Smooth muscle cell of the brain vasculature (primary cell): Measurements from ENCODE around the gene PKP4.
A peak's percentile ranks its signal among the peaks of the same experiment; 100 is the strongest.
"Not testable (repeated sequence)": the region's sequence is repeated elsewhere in the genome, so short reads cannot be mapped to it uniquely, and the experiment has no call there.

ENCODE experiments used
- DNase-seq: peaks from one replicate; pipeline ENCODE4 v3.0.0-alpha.2; 2012; ENCODE audit warnings: low read depth, low spot score

The PKP4 gene

GRCh38 chr2:158464426-158465281 lies 7.9 kb downstream of the PKP4 start:
- no peak for DNase-seq

GRCh38 chr2:158467248-158467647 lies 10.5 kb downstream of the PKP4 start:
- no peak for DNase-seq

GRCh38 chr2:158472829-158473228 lies 16.1 kb downstream of the PKP4 start:
- not testable (repeated sequence) for DNase-seq

GRCh38 chr2:158473300-158473699 lies 16.5 kb downstream of the PKP4 start:
- not testable (repeated sequence) for DNase-seq

GRCh38 chr2:158473719-158474392 lies 17.1 kb downstream of the PKP4 start:
- no peak for DNase-seq

- DNase-seq = not testable (repeated sequence)
These were observed 17.8 kb downstream of the PKP4 start for GRCh38 chr2:158474526-158475011.

- DNase-seq = no peak
These were observed 20.4 kb downstream of the PKP4 start for GRCh38 chr2:158477202-158477601.

- DNase-seq = no peak
These were observed 21.5 kb downstream of the PKP4 start for GRCh38 chr2:158478237-158478636.

GRCh38 chr2:158478816-158479215 lies 22.1 kb downstream of the PKP4 start:
- no peak for DNase-seq

- DNase-seq = no peak
These were observed 24.4 kb downstream of the PKP4 start for GRCh38 chr2:158481116-158481515.

- DNase-seq = no peak
These were observed 25.8 kb downstream of the PKP4 start for GRCh38 chr2:158482594-158482993.

GRCh38 chr2:158484892-158485556 lies 28.3 kb downstream of the PKP4 start:
- DNase-seq = no peak

GRCh38 chr2:158486150-158486969 lies 29.6 kb downstream of the PKP4 start:
- no peak for DNase-seq

- DNase-seq = no peak
These were observed 30.2 kb downstream of the PKP4 start for GRCh38 chr2:158486970-158487325.

- peak; percentile 18 for DNase-seq
These were observed 30.7 kb downstream of the PKP4 start for GRCh38 chr2:158487419-158487818.

- DNase-seq = no peak
These were observed 31.9 kb downstream of the PKP4 start for GRCh38 chr2:158488442-158489216.

GRCh38 chr2:158489366-158490112 lies 32.8 kb downstream of the PKP4 start:
- no peak for DNase-seq

- no peak for DNase-seq
These were observed 34.3 kb downstream of the PKP4 start for GRCh38 chr2:158491072-158491471.

- DNase-seq = no peak
These were observed 36.7 kb downstream of the PKP4 start for GRCh38 chr2:158493458-158493857.

- no peak for DNase-seq
These were observed 38.4 kb downstream of the PKP4 start for GRCh38 chr2:158495175-158495574.
